Activated naive CD4-positive, alpha-beta T cell treated with anti-CD3 and anti-CD28 coated beads, Interleukin-2, amount 50 U/mL, for 72 hours (primary cell): ENCODE results near the gene C17orf58. TPM values are rescaled to one million over a fixed set of nuclear protein-coding genes. Genes with fewer than 3 reads are reported as not detected.
"Not testable (repeated sequence)": the region's sequence is repeated elsewhere in the genome, so short reads cannot be mapped to it uniquely, and the experiment has no call there.

ENCODE experiments used
- ATAC-seq, 2 donors: fragments of 150-1000 bp; cut with Tn5 transposase; 2 replicates each; pipeline ENCODE4 v1.10.0; 2021; ENCODE audit warnings: mild to moderate bottlenecking in 2 of 2, moderate library complexity in 2 of 2
- DNase-seq, 2 donors: peaks; one replicate each; pipeline ENCODE4 v3.0.0; 2021 to 2022; ENCODE audit warnings: low spot score in 2 of 2
- H3K27ac Mint-ChIP-seq, 2 donors: one replicate each; pipeline ENCODE4 v1.8.0; 2022; ENCODE audit warnings: mild to moderate bottlenecking in 2 of 2, mixed read lengths in 2 of 2
- H3K36me3 Mint-ChIP-seq, 2 donors: one replicate each; pipeline ENCODE4 v1.8.0; 2022; ENCODE audit warnings: mixed read lengths in 2 of 2
- H3K9me3 Mint-ChIP-seq, 2 donors: one replicate each; pipeline ENCODE4 v1.8.0; 2022; ENCODE audit warnings: mixed read lengths in 2 of 2
- total RNA-seq, 2 donors: library from RNA; stranded (reverse); gene quantifications; one replicate each; pipeline ENCODE4 v1.2.3, GENCODE V29; 2022

The C17orf58 gene
- total RNA-seq, 2 donors from 2014 or later: 12.6 to 17.6 TPM

GRCh38 chr17:67982034-67982640 lies 14.1 kb downstream of the C17orf58 start:
- H3K36me3 Mint-ChIP-seq: no peaks in the 10 kb centered on the region
- H3K27ac Mint-ChIP-seq: no peak overlapping the region
- H3K9me3 Mint-ChIP-seq: no peaks in the 10 kb centered on the region
- ATAC-seq (no peak), DNase-seq (no peak)

GRCh38 chr17:67980883-67981282 lies 15.4 kb downstream of the C17orf58 start:
- DNase-seq, H3K36me3 Mint-ChIP-seq, ATAC-seq, H3K9me3 Mint-ChIP-seq, H3K27ac Mint-ChIP-seq: not testable (repeated sequence)

GRCh38 chr17:67980456-67980855 lies 15.8 kb downstream of the C17orf58 start:
- Mint-ChIP-seq H3K27ac (peak overlapping the region in 1 of 2 donors; percentile 29), H3K36me3 (no peaks in the 10 kb centered on the region), H3K9me3 (no peaks in the 10 kb centered on the region)
- DNase-seq: no peak
- no peak for ATAC-seq

- H3K27ac Mint-ChIP-seq: peak overlapping the region in 1 of 2 donors; percentile 14
- not testable (repeated sequence) for DNase-seq, H3K9me3 Mint-ChIP-seq, H3K36me3 Mint-ChIP-seq, ATAC-seq
Observed at GRCh38 chr17:67976306-67976705, 20.0 kb downstream of the C17orf58 start.

- ATAC-seq (no peak), DNase-seq (no peak)
- Mint-ChIP-seq H3K27ac (peak overlapping the region in 1 of 2 donors; percentile 26), H3K36me3 (no peaks in the 10 kb centered on the region), H3K9me3 (no peaks in the 10 kb centered on the region)
Observed at GRCh38 chr17:67974598-67975066, 21.6 kb downstream of the C17orf58 start.

- Mint-ChIP-seq H3K9me3 (no peaks in the 10 kb centered on the region), H3K36me3 (no peaks in the 10 kb centered on the region), H3K27ac (peak overlapping the region in 1 of 2 donors; percentile 26)
- ATAC-seq (no peak), DNase-seq (no peak)
Observed at GRCh38 chr17:67974185-67974584, 22.1 kb downstream of the C17orf58 start.

- no peaks in the 10 kb centered on the region for H3K9me3 Mint-ChIP-seq
- H3K36me3 Mint-ChIP-seq: no peaks in the 10 kb centered on the region
- no peak for DNase-seq
- H3K27ac Mint-ChIP-seq: no peak overlapping the region
- no peak for ATAC-seq
Observed at GRCh38 chr17:67970783-67971182, 25.5 kb downstream of the C17orf58 start.

- H3K27ac Mint-ChIP-seq: peak overlapping the region in 1 of 2 donors; percentile 80
- not testable (repeated sequence) for H3K9me3 Mint-ChIP-seq
- ATAC-seq: peak; percentile 85 to 87
- peaks cover 0 to 11% of the 10 kb centered on the region in 2 donors for H3K36me3 Mint-ChIP-seq
- DNase-seq: peak in 1 of 2 donors; percentile 58
Observed at GRCh38 chr17:67963145-67963572, 33.1 kb downstream of the C17orf58 start.

GRCh38 chr17:67962156-67962555 lies 34.1 kb downstream of the C17orf58 start:
- ATAC-seq: peak in 1 of 2 donors; percentile 52
- H3K36me3 Mint-ChIP-seq: peaks cover 0 to 11% of the 10 kb centered on the region in 2 donors
- H3K27ac Mint-ChIP-seq: peak overlapping the region; percentile 80 to 95
- H3K9me3 Mint-ChIP-seq, DNase-seq: not testable (repeated sequence)

GRCh38 chr17:67960276-67960675 lies 36.0 kb downstream of the C17orf58 start:
- H3K27ac Mint-ChIP-seq, H3K36me3 Mint-ChIP-seq, ATAC-seq: not testable (repeated sequence)

GRCh38 chr17:67959510-67959909 lies 36.8 kb downstream of the C17orf58 start:
- Mint-ChIP-seq H3K9me3 (no peaks in the 10 kb centered on the region), H3K36me3 (peaks cover 0 to 6% of the 10 kb centered on the region in 2 donors), H3K27ac (peak overlapping the region in 1 of 2 donors; percentile 91)
- ATAC-seq (no peak), DNase-seq (no peak)

More at GRCh38 chr17:67960276-67960675, 36.0 kb downstream of the C17orf58 start:
- H3K9me3 Mint-ChIP-seq, DNase-seq: not testable (repeated sequence)

- ATAC-seq (no peak), DNase-seq (no peak)
- H3K9me3 Mint-ChIP-seq: no peaks in the 10 kb centered on the region
- peaks cover under 1 to 1% of the 10 kb centered on the region in 2 donors for H3K36me3 Mint-ChIP-seq
- peak overlapping the region in 1 of 2 donors; percentile 26 for H3K27ac Mint-ChIP-seq
Observed at GRCh38 chr17:67950945-67951344, 45.3 kb downstream of the C17orf58 start.

- Mint-ChIP-seq H3K9me3 (no peaks in the 10 kb centered on the region), H3K36me3 (peaks cover 7% of the 10 kb centered on the region in 2 donors), H3K27ac (peak overlapping the region in 1 of 2 donors; percentile 13)
- no peak for DNase-seq
- no peak for ATAC-seq
Observed at GRCh38 chr17:67947325-67947813, 48.9 kb downstream of the C17orf58 start.

GRCh38 chr17:67946513-67946912 lies 49.8 kb downstream of the C17orf58 start:
- Mint-ChIP-seq H3K27ac (no peak overlapping the region), H3K9me3 (no peaks in the 10 kb centered on the region), H3K36me3 (peaks cover 7 to 14% of the 10 kb centered on the region in 2 donors)
- ATAC-seq (no peak), DNase-seq (no peak)

GRCh38 chr17:67944035-67944434 lies 52.2 kb downstream of the C17orf58 start:
- no peak overlapping the region for H3K27ac Mint-ChIP-seq
- H3K36me3 Mint-ChIP-seq: peaks cover 7 to 16% of the 10 kb centered on the region in 2 donors
- no peaks in the 10 kb centered on the region for H3K9me3 Mint-ChIP-seq
- DNase-seq: no peak
- ATAC-seq: no peak

GRCh38 chr17:67942810-67943209 lies 53.5 kb downstream of the C17orf58 start:
- Mint-ChIP-seq H3K9me3 (no peaks in the 10 kb centered on the region), H3K27ac (no peak overlapping the region), H3K36me3 (peaks cover 7 to 16% of the 10 kb centered on the region in 2 donors)
- DNase-seq: no peak
- peak in 1 of 2 donors; percentile 29 for ATAC-seq
